B cell (primary cell): ENCODE data around the gene GNA12.
"Not testable (repeated sequence)": the region's sequence is repeated elsewhere in the genome, so short reads cannot be mapped to it uniquely, and the experiment has no call there.

ENCODE experiments used
- CTCF ChIP-seq: fragments of 200-600 bp; IDR thresholded peaks from one replicate; pipeline ENCODE4 v1.8.0; 2022; ENCODE audit warnings: antibody characterized with exemption, mild to moderate bottlenecking
- EZH2 ChIP-seq: IDR thresholded peaks from 2 replicates; pipeline ENCODE4 v1.6.1; 2012; ENCODE audit warnings: borderline replicate concordance, low read depth, mild to moderate bottlenecking, moderate library complexity, low read length; ENCODE audit not compliant: insufficient read depth, poor library complexity, severe bottlenecking

GRCh38 chr7:2853552-2853951 lies 9.4 kb upstream of the GNA12 start:
- not testable (repeated sequence) for TF ChIP-seq EZH2, CTCF
